ENCODE results near the gene FARP1.
A peak's percentile ranks its signal among the peaks of the same experiment; 100 is the strongest.

The FARP1 gene

DNA sequence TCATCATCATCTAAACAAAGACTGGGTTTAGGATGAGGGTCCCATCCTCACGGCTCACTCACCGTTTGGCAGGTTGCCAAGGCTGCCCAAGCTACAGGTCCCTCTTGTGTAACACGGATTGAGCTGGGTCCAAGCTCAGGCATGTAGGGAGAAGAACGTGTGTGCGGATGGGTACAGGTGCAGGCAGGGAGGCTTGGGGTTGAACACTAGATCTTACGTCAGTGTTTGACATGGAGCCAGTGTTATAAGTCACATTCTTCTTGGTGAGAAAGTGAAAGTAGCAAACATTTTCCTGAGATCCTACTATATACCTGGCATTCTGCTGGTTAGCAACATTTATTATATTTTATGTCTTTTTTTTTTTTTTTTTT is 171.0 kb downstream of the FARP1 start:
- DNase-seq: no peak

DNA sequence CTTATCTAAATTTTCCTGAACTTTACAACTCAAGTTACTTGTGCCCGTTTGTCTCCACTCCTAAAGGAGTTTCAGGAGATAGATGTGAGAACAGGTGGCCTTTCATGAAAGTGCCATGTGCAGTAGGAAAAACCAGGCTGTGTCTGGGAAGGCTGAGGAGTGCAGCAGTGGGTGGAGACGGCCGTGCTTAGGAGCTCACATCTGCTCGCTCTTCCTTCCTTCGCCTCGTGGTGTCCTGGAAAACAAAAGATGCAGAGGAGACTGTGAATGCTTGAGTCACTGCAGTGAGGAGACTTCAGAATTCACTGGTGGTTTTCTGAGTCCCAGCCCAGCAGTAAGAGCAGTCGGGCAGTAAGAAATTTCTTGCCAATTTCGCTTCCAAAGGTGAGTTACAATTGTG is 172.6 kb downstream of the FARP1 start:
- DNase-seq: no peak

DNA sequence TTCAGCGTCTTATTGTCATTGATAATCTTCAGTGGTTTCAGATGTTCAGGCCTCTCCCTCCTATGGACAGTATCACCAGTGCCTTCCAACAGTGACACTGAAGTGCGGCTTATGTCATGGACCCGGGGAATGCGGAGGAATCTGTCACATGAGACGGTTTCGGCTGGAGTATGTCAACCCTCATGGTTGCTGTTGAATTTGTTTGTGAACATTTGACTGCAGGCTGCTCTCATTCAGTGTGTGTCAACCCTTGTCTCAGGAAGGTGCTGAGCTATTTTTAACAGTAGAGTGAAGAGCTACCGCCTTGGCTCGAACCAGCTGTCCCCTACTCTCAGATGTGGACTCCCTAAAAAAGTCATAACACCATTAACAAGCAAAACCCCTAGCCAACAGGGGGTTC is 173.0 kb downstream of the FARP1 start:
- DNase-seq: no peak

DNA sequence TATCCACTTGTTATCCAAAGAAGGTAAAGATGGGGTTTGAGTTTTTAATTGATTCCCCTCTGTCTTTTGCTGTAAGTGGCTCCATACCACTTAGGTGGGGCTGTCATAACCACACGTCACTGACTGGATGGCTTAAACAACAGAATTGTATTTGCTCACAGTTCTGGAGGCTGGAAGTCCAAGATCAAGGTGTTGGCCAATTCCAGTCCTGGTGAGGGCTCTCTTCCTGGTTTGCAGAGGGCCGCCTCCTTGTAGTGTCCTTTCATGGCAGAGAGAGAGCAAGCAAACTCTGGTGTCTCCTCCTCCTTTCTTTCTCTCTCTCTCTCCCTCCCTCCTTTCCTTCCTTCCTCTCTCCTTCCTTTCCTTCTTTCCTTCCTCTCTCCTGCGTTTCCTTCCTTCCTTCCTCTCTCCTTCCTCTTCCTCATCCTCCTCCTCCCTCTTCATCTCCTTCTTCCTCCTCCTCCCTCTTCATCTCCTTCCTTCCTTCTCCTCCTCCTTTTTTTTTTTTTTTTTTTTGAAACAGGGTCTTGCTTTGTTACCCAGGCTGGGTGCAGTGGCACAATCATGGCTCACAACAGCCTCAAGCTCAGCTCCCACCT is 174.8 kb downstream of the FARP1 start:
- DNase-seq: no peak

DNA sequence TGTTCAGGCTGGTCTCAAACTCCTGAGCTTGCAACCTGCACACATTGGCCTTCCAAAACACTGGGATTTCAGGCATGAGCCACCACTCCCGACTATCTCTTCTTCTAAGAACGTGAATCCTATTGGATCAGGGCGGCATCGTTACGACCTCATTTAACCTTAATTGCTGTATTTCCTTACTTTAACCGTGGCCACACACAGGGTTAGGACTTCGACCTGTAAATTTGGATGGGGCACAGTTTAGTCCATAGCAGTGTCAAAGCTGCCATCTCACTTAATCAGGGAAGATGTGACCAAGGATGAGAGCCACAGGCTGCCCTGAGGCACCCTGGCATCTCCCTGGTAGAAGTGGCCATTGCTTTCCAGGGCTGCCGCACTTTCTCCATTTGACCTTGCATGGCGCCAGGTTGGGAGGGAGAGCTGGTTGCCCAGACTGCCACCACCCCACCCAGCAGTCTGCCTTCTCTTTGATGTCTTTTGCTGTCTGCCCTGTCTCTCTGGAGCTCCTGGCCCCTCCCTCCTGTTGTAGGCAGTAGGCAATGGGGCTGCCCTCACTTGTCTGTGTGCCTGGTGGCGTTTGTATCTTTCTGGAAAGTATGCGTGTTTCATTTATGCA is 175.5 kb downstream of the FARP1 start:
- DNase-seq: no peak

DNA sequence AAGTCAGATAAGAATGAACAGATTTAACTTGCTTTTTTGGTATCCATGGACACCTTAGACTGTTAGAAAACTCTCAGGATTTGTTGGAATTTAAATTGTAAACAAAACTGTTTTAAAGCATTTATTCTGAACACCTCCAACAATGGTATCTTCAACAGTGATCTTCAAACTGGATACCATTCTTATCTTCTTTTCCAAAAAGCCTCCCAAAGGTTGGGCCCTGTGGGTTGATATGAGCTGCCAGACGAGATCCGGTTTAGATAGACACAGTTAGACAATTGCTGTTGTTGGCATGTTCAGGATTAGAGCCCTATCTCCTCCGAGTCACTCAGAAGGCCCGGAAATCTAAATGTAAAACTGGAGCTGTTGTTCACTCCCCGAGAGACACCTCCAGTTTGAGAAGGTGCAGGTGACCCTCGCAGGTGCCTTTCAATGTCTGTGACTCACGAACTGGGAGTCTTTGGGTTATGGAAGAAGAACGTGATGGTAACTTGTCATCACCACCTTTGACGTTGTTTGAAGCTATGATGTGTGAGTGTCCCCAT is 177.7 kb downstream of the FARP1 start:
- DNase-seq: no peak

DNA sequence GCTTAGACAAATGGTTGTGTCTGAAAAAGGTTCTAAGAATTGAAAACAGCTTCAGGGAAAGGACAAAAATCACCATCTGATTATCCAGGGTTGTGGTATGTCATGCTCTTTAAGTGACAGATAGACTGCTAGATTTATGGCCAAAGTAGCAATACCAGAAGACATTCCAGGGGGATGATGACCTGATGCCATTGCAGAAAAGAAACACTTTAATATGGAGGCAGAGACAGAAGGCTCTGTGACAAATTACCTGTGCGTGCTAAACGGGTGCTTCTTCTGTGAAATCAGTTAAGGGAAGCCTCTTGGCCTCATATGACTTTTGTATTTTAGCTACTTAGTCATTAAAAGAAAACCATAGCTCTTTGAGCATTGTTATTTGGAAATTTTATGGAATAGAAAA is 178.5 kb downstream of the FARP1 start:
- DNase-seq: no peak

DNA sequence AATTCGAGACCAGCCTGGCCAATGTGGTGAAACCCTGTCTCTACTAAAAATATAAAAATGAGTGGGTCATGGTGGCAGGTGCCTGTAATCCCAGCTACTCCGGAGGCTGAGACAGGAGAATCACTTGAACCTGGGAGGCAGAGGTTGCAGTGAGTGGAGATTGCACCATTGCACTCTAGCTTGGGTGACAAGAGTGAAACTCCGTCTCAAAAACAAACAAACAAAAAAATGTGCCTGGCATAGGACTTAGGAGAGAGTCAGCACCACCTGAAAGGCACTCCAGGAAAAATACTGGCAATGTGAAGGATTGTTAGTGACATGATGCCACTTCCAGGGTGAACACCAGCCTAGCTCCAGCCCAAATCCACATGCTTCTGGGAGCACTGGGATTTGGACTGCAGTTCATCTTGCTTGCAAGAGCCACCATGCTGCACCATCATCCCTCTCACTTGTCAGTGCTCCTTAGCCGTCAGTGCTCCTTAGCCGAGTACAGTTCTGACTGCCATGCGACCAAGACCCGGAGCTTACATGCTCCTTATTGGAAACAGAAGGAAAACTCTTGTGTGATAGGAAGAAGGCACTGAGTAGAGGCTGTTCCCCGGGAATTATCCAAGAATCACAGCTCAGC is 179.3 kb downstream of the FARP1 start:
- no peak for DNase-seq

DNA sequence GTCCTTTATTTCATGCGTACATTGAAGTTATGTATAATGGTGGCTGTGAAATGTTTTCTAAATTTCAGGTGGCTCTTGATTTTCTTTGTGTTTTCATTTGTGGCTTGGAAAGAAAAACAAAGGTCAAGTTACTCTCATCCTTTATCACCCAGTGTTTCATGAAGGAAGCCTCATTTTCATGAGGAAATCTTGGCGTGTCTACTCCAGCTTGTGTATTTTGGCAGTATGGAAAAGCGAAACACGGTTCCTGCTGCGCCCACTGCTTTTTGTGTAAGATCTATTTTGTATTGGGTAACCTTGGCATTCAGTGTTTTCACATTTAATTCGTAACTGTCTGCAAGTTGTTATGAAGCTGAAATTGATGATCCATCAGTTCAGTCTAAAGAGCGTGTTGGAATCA is 181.2 kb downstream of the FARP1 start:
- no peak for DNase-seq

DNA sequence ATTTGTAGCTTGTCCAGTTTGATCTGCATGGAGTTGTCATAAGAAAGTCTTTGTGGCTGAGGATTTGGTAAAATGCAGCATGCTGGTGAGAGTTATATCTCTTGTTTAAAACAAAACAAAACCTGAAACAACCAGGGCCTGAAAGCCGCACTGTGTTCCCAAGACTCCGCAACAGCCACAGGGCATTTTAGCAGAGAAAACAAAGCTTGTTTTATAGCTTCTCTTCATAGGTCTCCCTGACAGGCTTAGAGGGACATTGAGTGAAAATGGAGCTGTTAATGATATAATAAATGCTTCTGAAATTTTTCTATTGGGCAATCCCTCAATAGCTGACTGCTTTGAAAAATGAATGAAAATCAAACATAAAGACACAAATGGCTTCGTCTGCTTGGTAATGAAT is 182.8 kb downstream of the FARP1 start:
- DNase-seq: no peak

DNA sequence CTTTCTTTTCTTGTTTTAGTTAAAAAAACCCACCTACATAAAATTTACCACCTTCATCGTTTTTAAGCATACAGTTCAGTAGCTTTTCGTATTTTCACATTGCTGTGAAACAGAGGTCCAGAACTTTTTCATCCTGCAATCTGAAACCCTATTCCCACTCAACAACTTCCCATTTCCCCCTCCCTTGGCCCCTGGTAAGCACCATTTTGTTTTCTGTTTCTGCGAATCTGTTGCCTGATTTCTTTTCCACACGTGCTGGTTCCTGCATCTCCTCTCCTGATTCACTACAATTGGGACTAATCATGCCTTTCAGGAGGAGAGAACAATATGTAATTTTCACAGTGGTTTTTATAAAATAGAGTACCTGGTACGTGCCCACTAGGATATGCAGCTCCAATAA is 183.4 kb downstream of the FARP1 start:
- no peak for DNase-seq

DNA sequence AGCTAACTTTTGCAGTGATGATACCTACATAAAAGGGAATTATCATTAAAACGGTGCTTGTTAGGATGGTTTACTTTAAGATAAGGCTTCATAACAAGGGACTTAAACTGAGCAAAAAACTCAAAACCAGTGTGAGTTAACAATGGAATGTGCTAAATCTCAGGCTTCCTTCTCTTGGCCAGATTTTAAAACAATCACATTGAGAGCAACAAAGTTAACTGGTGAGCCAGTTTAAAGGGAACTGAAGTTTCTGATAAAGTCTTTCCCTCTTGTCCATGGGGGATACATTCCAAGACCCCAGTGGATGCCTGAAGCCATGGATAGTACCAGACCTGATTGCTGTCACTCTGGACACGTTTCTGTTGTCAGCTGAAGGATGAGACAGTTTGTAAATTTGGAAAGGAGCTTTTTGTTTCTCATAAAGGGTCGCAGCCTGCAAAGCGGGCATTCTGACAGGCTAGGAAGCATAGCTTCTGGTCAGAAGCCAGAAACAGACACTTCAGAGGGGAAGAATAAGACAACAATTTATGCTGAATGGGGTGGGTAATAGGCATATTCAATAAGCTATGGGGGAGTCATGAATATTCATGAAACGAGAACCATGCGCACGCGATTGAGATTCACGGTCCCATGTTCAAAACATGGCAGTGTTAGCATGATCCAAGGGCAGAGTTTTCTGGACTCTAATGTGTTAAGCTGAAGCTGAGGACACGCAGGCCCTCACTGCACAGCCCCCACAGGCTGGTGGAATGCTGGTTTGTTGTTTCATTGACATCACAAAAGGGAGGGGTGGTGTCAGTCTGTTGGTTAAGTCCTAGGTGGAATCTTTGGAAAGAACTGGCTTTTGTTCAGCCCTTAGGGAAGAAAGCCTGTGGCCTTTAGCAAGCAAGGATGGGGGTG is 184.7 kb downstream of the FARP1 start:
- DNase-seq: no peak

DNA sequence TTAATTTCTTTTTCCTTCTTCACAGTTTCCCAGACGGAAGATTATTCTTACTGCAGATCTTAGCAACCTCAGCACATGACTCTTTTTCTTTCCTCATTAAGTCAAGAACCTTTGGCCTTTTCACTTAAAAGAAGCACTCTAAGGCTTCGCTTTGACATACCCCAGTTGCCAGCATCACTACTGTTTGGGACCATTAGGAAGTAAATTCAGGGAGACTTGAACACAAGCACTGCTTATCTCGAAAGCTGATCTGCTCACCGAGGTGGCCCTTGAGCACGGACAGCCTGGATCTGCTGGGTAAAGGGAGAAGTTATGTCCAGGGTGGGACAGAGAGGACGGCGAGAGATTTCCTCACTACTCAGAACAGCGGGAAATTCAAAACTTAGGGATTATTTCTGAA is 185.6 kb downstream of the FARP1 start:
- DNase-seq: no peak

DNA sequence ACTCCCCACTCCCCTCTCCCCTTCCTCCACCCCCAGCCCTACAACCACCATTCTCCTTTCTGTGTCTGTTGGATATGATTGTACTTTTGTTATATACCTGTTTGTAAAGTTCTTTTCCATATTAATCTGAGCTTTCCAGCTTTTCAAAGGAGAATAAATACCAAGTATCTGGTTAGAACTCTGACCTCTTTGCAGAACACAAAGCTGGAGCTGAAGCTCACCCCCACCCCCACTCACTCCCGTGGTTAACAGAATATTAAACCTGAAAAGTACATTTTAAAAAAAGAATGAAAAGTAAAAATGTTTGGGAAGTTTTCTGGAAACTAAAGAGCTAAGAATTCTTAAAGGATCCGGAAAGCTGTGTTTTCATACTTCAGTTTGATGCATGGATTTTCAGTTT is 189.3 kb downstream of the FARP1 start:
- DNase-seq: no peak

DNA sequence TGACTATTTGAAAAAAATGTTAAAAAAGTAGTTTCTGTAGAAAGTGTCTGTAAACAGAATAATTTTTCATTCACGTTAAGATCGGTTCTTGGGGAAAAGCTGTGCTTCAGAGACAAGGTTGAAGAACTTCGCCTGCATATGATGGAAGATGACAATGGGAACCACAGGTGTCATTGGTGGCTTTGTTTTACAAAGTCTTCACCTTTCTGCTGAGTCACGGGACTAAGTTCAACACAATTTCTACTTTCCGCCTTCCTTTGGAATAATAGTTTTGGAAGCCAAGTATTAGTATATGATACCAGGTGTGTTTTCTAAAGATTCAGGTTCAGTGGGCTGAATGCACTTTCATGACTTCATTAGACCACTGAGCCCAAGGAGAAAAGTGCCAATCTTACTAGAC is 189.8 kb downstream of the FARP1 start:
- no peak for DNase-seq

DNA sequence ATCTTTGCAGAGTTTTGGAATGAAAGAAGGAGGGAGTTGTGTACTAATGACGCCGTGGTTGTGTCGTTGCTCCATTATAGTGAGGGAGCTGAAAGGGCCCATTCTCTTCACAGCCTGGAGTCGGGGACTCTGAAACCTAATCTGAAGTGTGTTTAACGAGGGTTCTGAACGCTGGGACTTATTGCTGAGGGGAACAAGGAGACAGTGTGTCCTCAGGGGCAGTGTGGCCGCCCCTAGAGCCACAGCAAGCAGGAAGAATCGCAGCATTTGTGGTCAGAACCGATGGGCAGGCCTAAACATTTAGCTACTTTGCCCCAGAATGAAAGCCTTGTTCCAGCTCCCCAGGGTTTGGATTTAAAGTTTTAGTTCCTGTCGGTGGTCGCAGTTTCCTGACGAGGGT is 190.6 kb downstream of the FARP1 start:
- DNase-seq: no peak

DNA sequence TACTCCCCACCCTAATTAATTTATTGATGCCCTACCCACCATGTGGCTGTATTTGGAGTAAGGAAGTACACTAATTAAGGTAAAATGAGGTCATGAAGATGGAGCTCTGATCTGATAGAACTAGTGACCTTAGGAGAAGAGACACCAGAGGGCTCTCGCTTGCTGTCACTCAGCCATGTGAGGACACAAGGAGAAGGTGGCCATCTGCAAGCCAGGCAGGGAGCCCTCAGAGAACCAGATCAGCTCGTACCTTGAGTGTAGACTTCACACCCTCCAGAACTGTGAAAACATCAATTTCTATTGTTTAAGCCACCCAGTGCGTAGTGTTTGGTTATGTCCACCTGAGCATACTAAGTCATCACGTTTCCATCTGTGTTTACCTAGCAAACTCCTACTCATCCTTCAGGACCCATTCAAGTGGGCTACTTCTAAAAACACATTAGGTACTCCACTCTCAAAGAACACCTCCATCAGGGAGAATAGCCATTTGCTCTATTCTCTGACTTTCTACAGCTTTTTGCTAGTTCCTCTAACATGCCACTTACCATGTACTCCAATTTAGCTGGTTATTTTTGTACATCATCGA is 191.8 kb downstream of the FARP1 start:
- DNase-seq: peak; percentile 14

DNA sequence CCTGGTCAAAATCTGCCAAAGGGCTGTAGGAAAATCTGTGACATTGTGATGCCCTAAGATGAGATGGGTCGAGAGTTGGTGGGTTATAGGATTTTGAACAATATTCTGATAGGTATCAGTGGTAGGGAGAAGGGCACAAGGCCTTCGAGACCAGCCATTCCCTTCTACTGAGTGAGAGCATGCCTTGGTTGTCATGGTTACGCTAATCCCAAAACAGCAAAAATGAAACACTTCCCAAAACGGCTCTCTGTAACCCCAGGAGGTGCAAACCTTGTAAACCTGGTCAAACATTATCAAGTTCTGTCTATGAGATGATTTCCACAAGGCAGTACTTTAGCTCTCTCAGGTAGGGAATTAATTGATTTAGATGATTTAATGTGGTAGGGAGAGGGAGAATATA is 192.8 kb downstream of the FARP1 start:
- DNase-seq: no peak

DNA sequence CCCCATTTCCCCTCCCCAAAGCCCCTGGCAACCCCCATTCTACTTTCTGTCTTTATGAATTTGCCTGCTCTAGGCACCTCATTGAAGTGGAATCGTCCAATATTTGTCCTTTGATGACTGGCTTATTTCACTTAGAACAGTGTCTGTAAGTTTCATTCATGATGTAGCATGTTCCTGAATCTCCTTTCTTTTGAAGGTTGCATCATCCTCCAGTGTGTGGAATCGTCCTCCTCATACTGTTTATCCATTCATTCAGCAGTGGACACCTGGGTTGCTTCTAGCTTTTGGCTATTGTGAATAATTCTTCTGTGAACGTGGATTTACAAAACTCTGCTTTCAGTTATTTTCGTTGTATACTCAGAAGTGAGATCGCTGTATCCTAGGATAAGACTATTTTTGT is 195.4 kb downstream of the FARP1 start:
- DNase-seq: no peak

DNA sequence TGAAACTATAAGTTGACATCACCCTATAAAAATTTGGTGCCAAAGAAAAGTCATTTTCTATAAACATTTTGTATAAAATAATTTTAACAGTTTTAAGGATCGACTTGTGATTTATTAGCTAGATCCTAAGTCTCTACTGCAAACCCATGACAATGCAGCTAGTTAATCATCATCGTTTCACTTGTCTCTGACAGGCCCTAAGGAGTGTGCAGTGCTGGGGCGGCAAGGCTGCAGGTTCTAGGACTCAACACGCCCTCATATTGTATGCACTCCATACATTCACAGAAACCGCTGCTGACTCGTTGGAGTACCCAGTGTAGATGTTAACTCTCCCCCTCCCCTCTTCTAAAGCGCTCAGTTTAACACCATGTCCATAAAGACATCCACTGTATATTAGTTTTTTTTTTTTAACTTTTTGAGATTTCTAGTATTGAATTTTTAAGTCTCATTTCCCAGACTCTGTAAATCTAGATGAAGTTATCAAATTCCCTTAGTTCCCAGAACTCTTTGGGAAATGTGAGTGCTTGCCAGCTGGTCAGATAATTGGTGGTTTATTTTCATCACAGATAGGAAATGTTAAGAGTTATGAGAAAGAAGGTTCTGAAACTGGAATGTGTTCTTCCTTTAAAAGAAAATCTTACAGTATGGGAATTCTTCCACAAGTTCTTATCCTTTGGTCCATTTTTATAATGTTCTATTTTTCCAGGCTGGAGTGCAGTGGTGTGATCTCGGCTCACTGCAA is 197.0 kb downstream of the FARP1 start:
- no peak for DNase-seq

DNA sequence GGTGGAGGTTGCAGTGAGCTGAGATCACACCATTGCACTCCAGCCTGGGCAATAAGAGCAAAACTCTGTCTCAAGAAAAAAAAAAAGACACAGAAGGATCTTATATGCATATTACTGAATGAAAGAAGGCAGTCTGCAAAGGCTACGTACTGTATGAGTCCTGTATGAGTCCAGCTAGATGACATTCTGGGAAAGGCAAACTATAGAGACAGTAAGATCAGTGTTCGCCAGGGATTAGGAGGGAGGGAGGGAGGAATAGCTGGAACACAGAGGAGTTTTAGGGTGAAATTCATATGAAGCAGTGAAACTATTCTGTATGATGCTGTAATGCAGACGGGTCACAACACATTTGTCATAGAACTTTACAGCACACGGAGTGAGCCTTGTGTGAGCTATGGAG is 200.1 kb downstream of the FARP1 start:
- DNase-seq: no peak

DNA sequence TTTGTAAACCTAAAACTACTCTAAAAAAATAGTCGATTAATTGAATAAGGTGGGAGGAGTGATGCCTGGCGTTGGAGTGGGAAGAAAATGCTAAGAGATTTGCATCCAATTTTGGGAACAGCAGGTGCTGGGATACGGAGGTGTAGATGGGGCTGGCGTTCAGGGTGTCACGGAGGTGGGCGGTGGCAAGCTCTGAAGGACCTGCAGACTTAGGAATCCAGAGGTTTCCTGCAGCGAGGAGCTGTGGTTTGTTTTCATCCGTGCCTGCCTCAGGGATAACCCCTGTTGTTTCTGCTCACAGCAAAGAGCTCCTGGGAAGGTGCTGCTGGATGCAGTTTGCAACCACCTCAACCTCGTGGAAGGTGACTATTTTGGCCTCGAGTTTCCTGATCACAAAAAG is 200.6 kb downstream of the FARP1 start:
- no peak for DNase-seq

DNA sequence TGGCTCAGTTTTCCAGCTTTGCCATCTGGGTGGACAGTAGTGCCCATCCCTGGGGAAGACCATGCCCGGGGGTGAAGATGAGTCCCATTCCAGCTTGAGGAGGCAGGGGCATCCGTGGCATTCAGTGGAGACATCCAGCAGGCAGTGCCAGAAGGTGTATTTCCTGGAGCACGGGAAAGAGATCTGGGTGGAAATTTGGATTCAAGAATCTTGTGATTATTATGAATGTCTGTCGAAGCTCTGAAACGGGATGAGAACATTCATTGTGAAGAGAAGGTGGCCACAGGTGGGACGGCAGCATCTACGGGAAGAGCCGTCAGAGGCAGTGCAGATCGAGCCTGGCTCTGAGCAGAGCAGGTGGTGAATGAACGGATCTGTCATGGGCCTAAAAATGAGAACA is 201.5 kb downstream of the FARP1 start:
- DNase-seq: no peak

Data from DMS53 (cell line).